Calu3 (cell line): ENCODE results near the gene GCNT2. TPM values are rescaled to one million over a fixed set of nuclear protein-coding genes. Genes with fewer than 3 reads are reported as not detected.

Source experiments
- BruUV-seq: library from RNA; stranded (reverse); fragments of 400-500 nt; replicated peaks from 2 replicates; lab custom pipeline; 2021; lab: Mats Ljungman, UMichigan
- CTCF ChIA-PET: fragments of 300-600 bp; sonication (Branson Sonifier 250); formaldehyde crosslinking; loops from one replicate; lab custom pipeline; 2022; ENCODE audit warnings: antibody characterized with exemption; lab: Charles Lee
- DNase-seq: peaks from one replicate; pipeline ENCODE4 v3.0.0; 2022
- H3K27ac Mint-ChIP-seq: one replicate; pipeline ENCODE4 v1.8.0; 2022; ENCODE audit warnings: mixed read lengths; ENCODE audit not compliant: unreplicated experiment
- H3K27me3 Mint-ChIP-seq: one replicate; pipeline ENCODE4 v1.8.0; 2022; ENCODE audit warnings: mixed read lengths; ENCODE audit not compliant: unreplicated experiment
- H3K36me3 Mint-ChIP-seq: one replicate; pipeline ENCODE4 v1.8.0; 2022; ENCODE audit warnings: mild to moderate bottlenecking, moderate library complexity, mixed read lengths; ENCODE audit not compliant: insufficient read depth, unreplicated experiment
- H3K4me1 Mint-ChIP-seq: one replicate; pipeline ENCODE4 v1.8.0; 2022; ENCODE audit warnings: mild to moderate bottlenecking, low read depth, mixed read lengths; ENCODE audit not compliant: unreplicated experiment
- H3K4me3 Mint-ChIP-seq: one replicate; pipeline ENCODE4 v1.8.0; 2022; ENCODE audit warnings: mild to moderate bottlenecking, low read depth, moderate library complexity, mixed read lengths; ENCODE audit not compliant: unreplicated experiment
- H3K9me3 Mint-ChIP-seq: one replicate; pipeline ENCODE4 v1.8.0; 2022; ENCODE audit warnings: low read depth, mixed read lengths; ENCODE audit not compliant: unreplicated experiment
- CTCF ChIP-seq: fragments of 200-600 bp; IDR thresholded peaks from one replicate; pipeline ENCODE4 v1.8.0; 2022; ENCODE audit warnings: antibody characterized with exemption; ENCODE audit not compliant: unreplicated experiment
- intact Hi-C: fragments of 100-400 bp; cut with micrococcal nuclease; formaldehyde crosslinking; loops from one replicate; pipeline ENCODE4 v1.10.0; 2022; ENCODE audit not compliant: unreplicated experiment
- total RNA-seq: library from RNA; stranded (reverse); gene quantifications from 2 replicates; pipeline ENCODE4 v1.2.3, GENCODE V29; 2022

The GCNT2 gene
- total RNA-seq, 1 experiment from 2014 or later = 18.0 TPM

- H3K4me3 Mint-ChIP-seq = no peak overlapping the region
- no peak overlapping the region for H3K27ac Mint-ChIP-seq
- H3K27me3 Mint-ChIP-seq = no peaks in the 10 kb centered on the region
- no peaks in the 10 kb centered on the region for H3K9me3 Mint-ChIP-seq
- DNase-seq = no peak
- peaks cover 11% of the 10 kb centered on the region for H3K4me1 Mint-ChIP-seq
- intact Hi-C loops = no loop called here
- no peaks in the 10 kb centered on the region for H3K36me3 Mint-ChIP-seq
- CTCF ChIA-PET = interaction anchor here (0.6 kb wide), 1 partner anchor 152 kb away, joined by 3 read pairs; no protein-coding TSS in a partner anchor
- no peak for TF ChIP-seq CTCF
- BruUV-seq = no TSS peak
Observed at GRCh38 chr6:10630178-10630577, 109.0 kb downstream of the GCNT2 start.

GRCh38 chr6:10633216-10633615, 112.1 kb downstream of the GCNT2 start:
- Mint-ChIP-seq H3K4me3 (no peak overlapping the region), H3K4me1 (peaks cover 11% of the 10 kb centered on the region), H3K27ac (peak overlapping the region; percentile 35), H3K36me3 (no peaks in the 10 kb centered on the region), H3K9me3 (no peaks in the 10 kb centered on the region), H3K27me3 (no peaks in the 10 kb centered on the region)
- CTCF ChIA-PET = no interaction called here
- BruUV-seq = no TSS peak
- peak; percentile 37 for DNase-seq
- intact Hi-C loops = no loop called here
- no peak for TF ChIP-seq CTCF

GRCh38 chr6:10640412-10640811, 119.3 kb downstream of the GCNT2 start:
- Mint-ChIP-seq H3K4me3 (no peak overlapping the region), H3K27ac (no peak overlapping the region), H3K9me3 (no peaks in the 10 kb centered on the region), H3K36me3 (no peaks in the 10 kb centered on the region), H3K27me3 (peaks cover 15% of the 10 kb centered on the region), H3K4me1 (no peaks in the 10 kb centered on the region)
- no peak for TF ChIP-seq CTCF
- CTCF ChIA-PET = no interaction called here
- no peak for DNase-seq
- intact Hi-C loops = no loop called here
- no TSS peak for BruUV-seq

- H3K4me3 Mint-ChIP-seq = no peak overlapping the region
- peaks cover 15% of the 10 kb centered on the region for H3K27me3 Mint-ChIP-seq
- TF ChIP-seq CTCF = no peak
- no peaks in the 10 kb centered on the region for H3K9me3 Mint-ChIP-seq
- no peaks in the 10 kb centered on the region for H3K4me1 Mint-ChIP-seq
- intact Hi-C loops = no loop called here
- no TSS peak for BruUV-seq
- CTCF ChIA-PET = no interaction called here
- no peaks in the 10 kb centered on the region for H3K36me3 Mint-ChIP-seq
- no peak for DNase-seq
- no peak overlapping the region for H3K27ac Mint-ChIP-seq
Observed at GRCh38 chr6:10641528-10641927, 120.4 kb downstream of the GCNT2 start.
